Measurements from ENCODE around the gene TMIGD2.
A peak's percentile ranks its signal among the peaks of the same experiment; 100 is the strongest.
"Not testable (repeated sequence)": the region's sequence is repeated elsewhere in the genome, so short reads cannot be mapped to it uniquely, and the experiment has no call there.

Gene TMIGD2

DNA sequence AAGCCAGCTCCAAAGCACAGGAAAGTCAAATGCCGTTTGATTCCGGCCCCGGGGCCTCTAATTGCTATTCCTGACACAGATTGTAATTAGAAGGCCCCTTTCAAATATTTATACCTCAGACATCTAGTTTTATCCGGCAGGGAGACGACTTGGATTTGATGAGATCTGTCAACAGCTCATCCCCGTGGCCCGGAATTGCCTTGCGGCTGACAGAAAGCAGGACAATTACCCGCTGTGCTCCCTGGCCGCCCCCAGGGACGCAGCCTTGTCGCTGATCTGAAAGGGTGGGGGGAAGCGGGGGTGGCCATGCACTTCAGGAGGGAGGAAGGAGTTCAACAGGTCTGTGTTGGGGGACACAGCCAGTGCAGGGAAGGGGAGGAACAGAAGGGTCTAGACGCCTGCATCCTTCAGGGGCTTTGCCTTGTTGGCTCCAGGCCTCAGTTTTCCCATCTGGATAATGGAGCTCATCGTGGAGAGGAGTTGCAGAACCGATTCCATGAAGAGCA lies 24.9 kb downstream of the TMIGD2 start:
- CTCF ChIA-PET = interaction anchor here (0.8 to 1.2 kb wide), 3 partner anchors 9 to 54 kb away, joined by 3 read pairs; no protein-coding TSS in a partner anchor
- Mint-ChIP-seq H3K4me3 (no peak overlapping the region), H3K27ac (no peak overlapping the region)

DNA sequence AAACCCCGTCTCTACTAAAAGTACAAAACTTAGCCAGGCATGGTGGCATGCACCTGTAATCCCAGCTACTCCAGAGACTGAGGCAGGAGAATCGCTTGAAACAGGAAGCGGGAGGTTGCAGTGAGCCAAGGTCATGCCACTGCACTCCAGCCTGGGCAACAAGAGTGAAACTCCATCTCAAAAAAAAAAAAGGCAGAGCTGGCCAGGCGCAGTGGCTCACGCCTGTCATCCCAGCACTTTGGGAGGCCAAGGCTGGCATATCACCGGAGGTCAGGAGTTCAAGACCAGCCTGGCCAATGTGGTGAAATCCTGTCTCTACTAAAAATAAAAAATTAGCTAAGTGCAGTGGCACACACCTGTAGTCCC lies 27.9 kb downstream of the TMIGD2 start:
- CTCF ChIA-PET = interaction anchor here (1.9 kb wide), 1 partner anchor 78 kb away, joined by 8 read pairs; no protein-coding TSS in a partner anchor
- not testable (repeated sequence) for H3K9me3 Mint-ChIP-seq, H3K4me1 Mint-ChIP-seq, H3K4me3 Mint-ChIP-seq, H3K27ac Mint-ChIP-seq, DNase-seq
- Mint-ChIP-seq H3K36me3 (peaks cover 19% of the 10 kb centered on the region), H3K27me3 (peaks cover 33% of the 10 kb centered on the region)

More for the DNA sequence above, 24.9 kb downstream of the TMIGD2 start:
- no peaks in the 10 kb centered on the region for H3K9me3 Mint-ChIP-seq
- DNase-seq = no peak
- peaks cover 7% of the 10 kb centered on the region for H3K4me1 Mint-ChIP-seq
- peaks cover under 1% of the 10 kb centered on the region for H3K36me3 Mint-ChIP-seq
- H3K27me3 Mint-ChIP-seq = peaks cover 63% of the 10 kb centered on the region

DNA sequence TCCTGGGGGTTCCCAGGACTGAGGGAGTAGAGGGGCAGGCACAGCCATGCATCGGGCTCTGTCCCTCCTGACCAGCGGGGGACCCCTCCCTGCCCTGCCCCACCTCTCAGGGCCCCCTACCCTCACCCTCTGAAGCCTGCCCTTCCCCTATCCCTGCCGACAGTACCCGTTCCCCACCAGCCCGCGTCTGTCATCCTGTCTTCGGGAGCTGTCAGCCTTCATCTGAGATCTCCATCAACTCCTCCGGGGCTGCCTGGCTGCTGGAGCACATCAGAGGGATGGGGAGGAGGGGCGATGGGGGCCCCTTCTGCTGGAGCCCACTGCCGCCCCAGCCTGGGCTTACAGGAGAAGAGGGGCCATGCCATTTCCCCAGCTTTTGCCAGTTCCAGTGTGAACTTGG lies 29.3 kb downstream of the TMIGD2 start:
- Mint-ChIP-seq H3K27ac (no peak overlapping the region), H3K27me3 (peaks cover 20% of the 10 kb centered on the region), H3K4me1 (no peaks in the 10 kb centered on the region), H3K9me3 (no peaks in the 10 kb centered on the region), H3K4me3 (no peak overlapping the region), H3K36me3 (peaks cover 25% of the 10 kb centered on the region)
- DNase-seq = no peak
- CTCF ChIA-PET = interaction anchor here (1.3 to 1.9 kb wide), 2 partner anchors 79 to 127 kb away, joined by 3 to 8 read pairs; partner anchors contain the start of gene SH3GL1

DNA sequence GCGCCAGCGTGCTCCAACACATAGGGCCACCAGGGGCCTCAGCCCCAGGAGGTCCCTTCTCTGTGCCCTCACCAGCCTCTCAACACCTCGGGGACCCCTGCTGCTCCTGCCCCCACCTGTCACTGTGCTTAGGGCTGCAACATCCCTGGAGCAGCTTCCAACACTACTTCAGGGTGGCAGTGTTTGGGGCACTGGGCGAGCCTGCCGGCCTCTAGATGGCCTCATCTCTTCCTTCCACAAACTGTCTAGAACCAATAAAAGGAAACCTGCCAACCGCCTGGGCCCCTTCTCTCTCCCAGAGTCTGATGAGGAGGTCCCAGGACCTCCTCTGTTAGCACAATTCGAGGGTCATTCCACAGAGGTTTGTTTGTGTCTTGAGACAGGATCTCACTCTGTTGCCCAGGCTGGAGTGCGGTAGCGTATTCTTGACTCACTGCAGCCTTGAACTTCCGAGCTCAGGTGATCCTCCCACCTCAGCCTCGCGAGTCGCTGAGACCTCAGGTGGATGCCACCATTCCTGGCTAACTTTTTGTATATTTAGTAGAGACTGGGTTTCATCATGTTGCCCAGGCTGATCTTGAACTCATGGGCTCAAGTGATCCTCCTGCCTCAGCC lies 33.3 kb downstream of the TMIGD2 start:
- Mint-ChIP-seq H3K27me3 (no peaks in the 10 kb centered on the region), H3K9me3 (no peaks in the 10 kb centered on the region), H3K4me3 (no peak overlapping the region), H3K4me1 (peaks cover 28% of the 10 kb centered on the region), H3K27ac (peak overlapping the region; percentile 14), H3K36me3 (peaks cover 48% of the 10 kb centered on the region)
- DNase-seq = no peak
- CTCF ChIA-PET = interaction anchor here (0.9 to 5.7 kb wide), 8 partner anchors 9 to 256 kb away, joined by 3 to 72 read pairs (median 4); partner anchors contain the start of gene MPND

DNA sequence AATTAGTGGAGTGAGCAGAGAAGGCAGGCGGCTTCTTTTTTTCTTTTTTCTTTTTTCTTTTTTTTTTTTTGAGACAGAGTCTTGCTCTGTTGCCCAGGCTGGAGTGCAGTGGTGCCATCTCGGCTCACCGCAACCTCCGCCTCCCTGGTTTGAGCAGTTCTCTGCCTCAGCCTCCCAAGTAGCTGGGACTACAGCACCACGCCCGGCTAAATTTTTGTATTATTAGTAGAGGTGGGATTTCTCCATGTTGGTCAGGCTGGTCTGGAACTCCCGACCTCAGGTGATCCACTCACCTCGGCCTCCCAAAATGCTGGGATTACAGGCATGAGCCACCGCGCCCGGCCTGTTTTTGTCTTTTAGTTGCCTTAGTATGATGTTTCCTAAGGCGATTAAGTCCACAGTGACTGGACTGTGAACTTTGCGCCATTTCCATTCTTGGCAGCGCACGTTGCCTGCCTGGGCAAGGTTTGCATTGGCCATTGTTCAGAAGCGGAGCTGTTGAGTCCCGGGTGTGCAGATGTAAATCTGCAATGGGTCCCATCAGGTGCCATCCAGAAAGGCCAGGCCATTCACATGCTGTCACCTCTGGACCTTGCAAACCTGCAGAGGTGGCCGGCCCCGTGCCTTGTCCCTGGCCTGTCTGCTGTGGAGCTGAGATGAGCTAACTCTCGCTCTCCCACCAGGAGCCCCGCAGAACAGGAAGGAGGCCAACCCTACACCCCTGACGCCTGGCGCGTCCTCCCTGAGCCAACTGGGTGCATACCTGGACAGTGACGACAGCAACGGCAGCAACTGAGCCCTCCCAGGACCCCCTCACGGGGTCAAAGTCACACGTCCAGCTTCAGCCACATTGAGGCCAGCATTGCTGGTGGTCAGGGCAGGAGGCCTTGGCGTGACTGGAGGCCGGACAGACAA lies 34.0 kb downstream of the TMIGD2 start:
- H3K4me3 Mint-ChIP-seq = no peak overlapping the region
- peak overlapping the region; percentile 42 for H3K27ac Mint-ChIP-seq
- peaks cover 30% of the 10 kb centered on the region for H3K4me1 Mint-ChIP-seq
- H3K27me3 Mint-ChIP-seq = no peaks in the 10 kb centered on the region
- H3K9me3 Mint-ChIP-seq = no peaks in the 10 kb centered on the region
- DNase-seq = no peak
- CTCF ChIA-PET = interaction anchor here (0.9 to 5.7 kb wide), 10 partner anchors 10 to 257 kb away, joined by 3 to 72 read pairs (median 4); partner anchors contain the start of genes FSD1 and MPND
- peaks cover 50% of the 10 kb centered on the region for H3K36me3 Mint-ChIP-seq

DNA sequence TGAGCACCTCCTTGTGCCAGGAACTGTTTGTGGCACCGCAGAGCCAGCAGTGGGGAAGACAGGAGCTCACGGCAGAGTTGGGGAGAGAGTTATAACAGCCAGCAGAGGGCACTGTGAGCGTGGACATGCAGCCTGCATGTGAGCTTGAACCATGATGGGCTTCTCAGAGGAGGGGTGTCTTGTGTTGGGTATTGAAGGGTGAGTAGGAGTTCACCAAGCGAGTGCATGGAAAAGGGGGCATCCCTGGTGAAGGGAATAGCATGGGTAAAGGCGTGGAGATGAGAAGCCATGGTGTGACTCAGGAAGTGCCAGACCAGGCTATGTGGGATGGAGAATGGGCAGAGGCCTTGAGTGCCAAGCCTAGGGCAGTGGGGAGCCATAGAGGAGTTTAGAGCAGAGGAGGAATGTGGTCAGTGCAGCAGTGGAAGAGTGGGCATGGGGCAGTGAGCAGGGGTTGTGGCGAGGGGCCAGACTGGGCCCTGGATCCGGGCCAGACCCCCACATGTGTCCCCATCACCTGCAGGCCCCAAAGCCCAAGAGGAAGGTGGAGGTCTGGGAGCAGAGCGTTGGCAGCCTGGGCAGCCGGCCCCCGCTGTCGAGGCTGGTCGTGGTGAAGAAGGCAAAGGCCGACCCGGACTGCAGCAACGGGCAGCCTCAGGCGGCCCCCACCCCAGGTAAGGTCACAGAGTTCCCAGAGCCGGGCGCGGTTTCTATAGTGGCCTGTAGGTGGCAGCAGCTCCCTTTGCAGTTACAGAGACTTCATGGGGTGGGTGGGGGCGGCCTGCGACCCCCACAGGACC lies 34.9 kb downstream of the TMIGD2 start:
- Mint-ChIP-seq H3K27ac (peak overlapping the region; percentile 42), H3K36me3 (peaks cover 50% of the 10 kb centered on the region), H3K4me3 (no peak overlapping the region), H3K9me3 (no peaks in the 10 kb centered on the region), H3K4me1 (peaks cover 30% of the 10 kb centered on the region), H3K27me3 (no peaks in the 10 kb centered on the region)
- CTCF ChIA-PET = interaction anchor here (0.6 to 5.7 kb wide), 27 partner anchors 10 to 261 kb away, joined by 3 to 72 read pairs (median 4); partner anchors contain the start of genes CHAF1A, FSD1, MPND and YJU2
- peak; percentile 77 for DNase-seq

DNA sequence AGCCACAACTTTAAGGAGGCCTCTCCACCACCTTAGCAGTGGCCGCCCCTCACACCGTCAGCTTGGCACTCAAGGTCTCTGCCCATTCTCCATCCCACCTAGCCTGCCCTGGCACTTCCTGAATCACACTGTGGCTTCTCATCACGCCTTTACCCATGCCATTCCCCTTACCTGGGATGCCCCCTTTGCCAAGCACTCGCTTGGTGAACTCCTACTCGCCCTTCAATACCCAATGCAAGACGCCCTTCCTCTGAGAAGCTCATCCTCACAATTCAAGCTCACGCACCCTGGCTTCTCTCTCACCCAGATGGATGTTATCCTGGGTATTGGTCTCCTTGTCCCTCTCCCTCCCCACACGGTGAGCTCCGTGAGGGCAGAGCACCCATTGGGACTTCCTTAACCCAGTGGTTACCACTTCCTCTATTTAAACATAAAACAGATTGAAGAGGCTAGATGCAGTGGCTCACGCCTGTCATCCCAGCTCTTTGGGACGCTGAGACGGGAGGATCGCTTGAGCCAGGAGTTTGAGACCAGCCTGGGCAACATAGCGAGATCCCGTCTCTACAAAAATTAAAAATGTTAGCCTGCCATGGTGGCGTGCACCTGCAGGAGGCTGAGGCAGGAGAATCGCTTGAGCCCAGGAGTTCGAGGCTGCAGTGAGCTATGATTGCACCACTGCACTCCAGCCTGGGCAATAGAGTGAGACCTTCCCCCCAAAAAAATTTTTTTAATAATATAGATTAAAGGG lies 35.8 kb downstream of the TMIGD2 start:
- Mint-ChIP-seq H3K4me3 (no peak overlapping the region), H3K36me3 (peaks cover 41% of the 10 kb centered on the region), H3K9me3 (no peaks in the 10 kb centered on the region), H3K27me3 (no peaks in the 10 kb centered on the region), H3K27ac (no peak overlapping the region), H3K4me1 (peaks cover 30% of the 10 kb centered on the region)
- CTCF ChIA-PET = interaction anchor here (0.6 to 5.7 kb wide), 25 partner anchors 11 to 262 kb away, joined by 3 to 72 read pairs (median 4); partner anchors contain the start of genes CHAF1A, FSD1, MPND and YJU2
- no peak for DNase-seq

DNA sequence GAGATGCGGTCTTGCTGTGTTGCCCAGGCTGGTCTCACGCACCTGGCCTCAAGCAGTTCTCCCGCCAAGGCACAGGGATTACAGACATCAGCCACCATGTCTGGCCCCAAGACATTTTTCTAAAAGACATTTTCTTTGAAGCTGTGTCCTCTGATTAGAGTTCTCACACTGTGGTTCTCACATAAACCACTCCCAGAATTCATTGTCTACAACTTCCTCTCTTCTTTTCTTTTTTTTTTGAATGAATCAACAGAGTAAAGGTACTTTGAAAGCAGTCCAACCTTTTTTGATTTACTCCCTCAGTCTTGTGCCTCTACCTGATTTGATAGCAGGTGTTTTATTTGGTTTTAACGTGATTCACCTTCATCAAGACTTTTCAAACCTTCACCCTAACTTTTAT lies 37.4 kb downstream of the TMIGD2 start:
- peaks cover 30% of the 10 kb centered on the region for H3K4me1 Mint-ChIP-seq

DNA sequence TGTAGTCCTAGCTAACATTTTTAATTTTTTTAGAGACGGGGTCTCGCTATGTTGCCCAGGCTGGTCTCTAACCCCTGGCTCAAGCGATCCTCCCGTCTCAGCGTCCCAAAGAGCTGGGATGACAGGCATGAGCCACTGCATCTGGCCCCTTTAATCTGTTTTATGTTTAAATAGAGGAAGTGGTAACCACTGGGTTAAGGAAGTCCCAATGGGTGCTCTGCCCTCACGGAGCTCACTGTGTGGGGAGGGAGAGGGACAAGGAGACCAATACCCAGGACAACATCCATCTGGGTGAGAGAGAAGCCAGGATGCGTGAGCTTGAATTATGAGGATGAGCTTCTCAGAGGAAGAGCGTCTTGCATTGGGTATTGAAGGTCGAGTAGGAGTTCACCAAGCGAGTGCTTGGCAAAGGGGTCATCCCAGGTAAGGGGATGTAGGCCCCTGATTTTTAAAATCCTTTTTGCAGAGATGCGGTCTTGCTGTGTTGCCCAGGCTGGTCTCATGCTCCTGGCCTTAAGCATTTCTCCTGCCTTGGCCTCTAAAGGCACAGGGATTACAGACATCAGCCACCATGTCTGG lies 41.5 kb downstream of the TMIGD2 start:
- no peak for DNase-seq
- Mint-ChIP-seq H3K9me3 (peaks cover 4% of the 10 kb centered on the region), H3K4me3 (no peak overlapping the region), H3K4me1 (peaks cover 17% of the 10 kb centered on the region), H3K36me3 (peaks cover 34% of the 10 kb centered on the region), H3K27me3 (no peaks in the 10 kb centered on the region), H3K27ac (no peak overlapping the region)
- CTCF ChIA-PET = interaction anchor here (0.5 to 1.8 kb wide), 2 partner anchors 92 to 268 kb away, joined by 4 to 6 read pairs; no protein-coding TSS in a partner anchor

More for the DNA sequence above, 37.4 kb downstream of the TMIGD2 start:
- peak overlapping the region; percentile 87 for H3K27ac Mint-ChIP-seq
- no peak for DNase-seq
- peaks cover 39% of the 10 kb centered on the region for H3K36me3 Mint-ChIP-seq
- H3K4me3 Mint-ChIP-seq = no peak overlapping the region
- no peaks in the 10 kb centered on the region for H3K27me3 Mint-ChIP-seq
- CTCF ChIA-PET = interaction anchor here (3.3 to 5.7 kb wide), 2 partner anchors 89 to 137 kb away, joined by 14 to 72 read pairs; partner anchors contain the start of gene CHAF1A
- no peaks in the 10 kb centered on the region for H3K9me3 Mint-ChIP-seq

DNA sequence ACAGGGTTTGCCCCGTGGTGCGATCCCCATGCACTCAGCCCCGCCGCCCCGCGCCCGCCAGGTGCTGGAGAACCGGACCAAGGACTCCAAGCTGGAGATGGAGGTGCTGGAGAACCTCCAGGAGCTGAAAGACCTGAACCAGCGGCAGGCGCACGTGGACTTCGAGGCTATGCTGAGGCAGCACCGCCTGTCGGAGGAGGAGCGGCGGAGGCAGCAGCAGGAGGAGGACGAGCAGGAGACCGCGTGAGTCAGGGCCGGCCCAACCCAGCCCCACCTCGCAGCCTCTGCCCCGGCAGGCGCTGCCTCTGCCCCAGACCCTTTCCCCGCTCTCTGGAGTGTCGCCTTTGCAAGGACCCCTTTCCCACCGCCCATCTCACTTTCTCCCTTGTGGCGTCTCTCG lies 44.0 kb downstream of the TMIGD2 start:
- Mint-ChIP-seq H3K4me1 (no peaks in the 10 kb centered on the region), H3K27me3 (no peaks in the 10 kb centered on the region), H3K4me3 (no peak overlapping the region), H3K36me3 (peaks cover 42% of the 10 kb centered on the region), H3K9me3 (peaks cover 4% of the 10 kb centered on the region), H3K27ac (no peak overlapping the region)
- DNase-seq = no peak
- CTCF ChIA-PET = no interaction called here

DNA sequence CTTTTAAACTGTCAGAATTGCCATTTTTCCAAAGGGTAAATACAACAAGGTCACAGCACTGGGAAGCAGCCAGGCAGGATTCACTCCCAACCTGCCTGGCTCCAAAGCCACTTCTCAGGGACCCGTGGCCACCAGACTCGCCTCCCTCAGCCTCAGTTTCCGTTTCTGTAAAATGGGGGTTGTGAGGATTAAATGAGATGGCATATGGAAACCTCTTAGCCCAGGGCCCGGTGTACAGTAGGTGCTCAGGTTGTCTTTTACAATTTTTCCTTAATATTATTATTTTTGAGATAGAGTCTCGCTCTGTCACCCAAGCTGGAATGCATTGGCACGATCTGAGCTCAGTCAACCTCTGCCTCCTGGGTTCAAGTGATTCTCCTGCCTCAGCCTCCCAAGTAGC lies 45.2 kb downstream of the TMIGD2 start:
- Mint-ChIP-seq H3K27me3 (no peaks in the 10 kb centered on the region), H3K36me3 (peaks cover 49% of the 10 kb centered on the region), H3K4me1 (no peaks in the 10 kb centered on the region), H3K27ac (no peak overlapping the region), H3K9me3 (peaks cover 4% of the 10 kb centered on the region), H3K4me3 (no peak overlapping the region)
- no peak for DNase-seq
- CTCF ChIA-PET = interaction anchor here (1.5 to 1.6 kb wide), 2 partner anchors 23 to 96 kb away, joined by 4 read pairs; no protein-coding TSS in a partner anchor

DNA sequence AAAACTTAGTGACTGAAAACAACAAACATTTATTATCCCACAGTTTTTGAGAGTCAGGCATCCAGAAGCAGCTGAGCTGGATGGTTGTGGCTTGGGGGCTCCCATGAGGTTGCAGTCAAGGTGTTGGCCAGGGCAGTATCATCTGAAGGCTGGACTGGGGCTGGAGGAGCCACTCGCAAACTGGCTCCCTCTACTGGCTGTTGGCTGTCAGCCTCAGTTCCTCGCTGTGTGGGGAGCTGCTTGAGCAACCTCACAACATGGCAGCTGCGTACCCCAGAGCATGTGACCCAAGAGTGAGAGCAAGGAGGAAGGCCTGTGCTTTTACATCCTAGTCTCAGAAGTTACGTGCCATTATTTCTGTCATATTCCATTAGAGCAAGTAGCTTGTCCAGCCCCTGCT lies 45.6 kb downstream of the TMIGD2 start:
- Mint-ChIP-seq H3K27me3 (no peaks in the 10 kb centered on the region), H3K4me1 (no peaks in the 10 kb centered on the region), H3K9me3 (peaks cover 4% of the 10 kb centered on the region), H3K36me3 (peaks cover 53% of the 10 kb centered on the region), H3K27ac (no peak overlapping the region), H3K4me3 (no peak overlapping the region)
- CTCF ChIA-PET = interaction anchor here (0.6 to 1.6 kb wide), 3 partner anchors 23 to 96 kb away, joined by 3 to 4 read pairs (median 4); no protein-coding TSS in a partner anchor
- no peak for DNase-seq
